ENCODE results near the gene FRK.

GRCh38 chr6:115896538-115897129 is 164.1 kb downstream of the FRK start:
- TF ChIP-seq CTCF (IDR thresholded peaks at IDR 0.05) (peak in 4 of 5 experiments; percentile 39 to 61 (median 52)), POLR2A (IDR thresholded peaks at IDR 0.05) (no peak)
